DLD1 (cell line): ENCODE results near the gene RGSL1.

Source experiments
- in situ Hi-C: cut with HindIII; loops from 2 replicates; pipeline ENCODE4 v1.10.0; 2017; ENCODE audit warnings: low sequenced_read_pairs

Gene RGSL1

GRCh38 chr1:182444497-182444896 is 5.4 kb upstream of the RGSL1 start:
- in situ Hi-C loops = loop anchor here (10.0 kb wide), 1 partner anchor 340 kb away; the partner anchor contains the start of gene NPL

GRCh38 chr1:182446033-182446669 is 3.8 kb upstream of the RGSL1 start:
- in situ Hi-C loops = loop anchor here (10.0 kb wide), 1 partner anchor 339 kb away; the partner anchor contains the start of gene NPL

- in situ Hi-C loops = loop anchor here (10.0 kb wide), 1 partner anchor 338 kb away; the partner anchor contains the start of gene NPL
Observed at GRCh38 chr1:182447124-182447523, 2.8 kb upstream of the RGSL1 start.

- in situ Hi-C loops = loop anchor here (10.0 kb wide), 1 partner anchor 337 kb away; the partner anchor contains the start of gene NPL
Observed at GRCh38 chr1:182447660-182448059, 2.3 kb upstream of the RGSL1 start.

- in situ Hi-C loops = no loop called here
Observed at GRCh38 chr1:182453631-182454030, 3.7 kb downstream of the RGSL1 start.

GRCh38 chr1:182457844-182458243 is 7.9 kb downstream of the RGSL1 start:
- in situ Hi-C loops = no loop called here

GRCh38 chr1:182459949-182460348 is 10.0 kb downstream of the RGSL1 start:
- in situ Hi-C loops = no loop called here

GRCh38 chr1:182460550-182460951 is 10.6 kb downstream of the RGSL1 start:
- in situ Hi-C loops = no loop called here

- in situ Hi-C loops = no loop called here
Observed at GRCh38 chr1:182473556-182473955, 23.6 kb downstream of the RGSL1 start.

- in situ Hi-C loops = no loop called here
Observed at GRCh38 chr1:182476625-182477024, 26.7 kb downstream of the RGSL1 start.

- in situ Hi-C loops = no loop called here
Observed at GRCh38 chr1:182478238-182478637, 28.3 kb downstream of the RGSL1 start.

- in situ Hi-C loops = no loop called here
Observed at GRCh38 chr1:182484067-182484466, 34.1 kb downstream of the RGSL1 start.

- in situ Hi-C loops = no loop called here
Observed at GRCh38 chr1:182484531-182485257, 34.7 kb downstream of the RGSL1 start.

GRCh38 chr1:182485861-182486260 is 35.9 kb downstream of the RGSL1 start:
- in situ Hi-C loops = no loop called here

GRCh38 chr1:182488803-182489202 is 38.9 kb downstream of the RGSL1 start:
- in situ Hi-C loops = no loop called here

GRCh38 chr1:182493063-182493462 is 43.1 kb downstream of the RGSL1 start:
- in situ Hi-C loops = no loop called here

GRCh38 chr1:182495002-182495401 is 45.1 kb downstream of the RGSL1 start:
- in situ Hi-C loops = no loop called here

- in situ Hi-C loops = no loop called here
Observed at GRCh38 chr1:182495693-182496092, 45.7 kb downstream of the RGSL1 start.

- in situ Hi-C loops = no loop called here
Observed at GRCh38 chr1:182507685-182508084, 57.7 kb downstream of the RGSL1 start.

GRCh38 chr1:182515556-182515955 is 65.6 kb downstream of the RGSL1 start:
- in situ Hi-C loops = no loop called here

- in situ Hi-C loops = no loop called here
Observed at GRCh38 chr1:182520736-182521135, 70.8 kb downstream of the RGSL1 start.

GRCh38 chr1:182525342-182525741 is 75.4 kb downstream of the RGSL1 start:
- in situ Hi-C loops = no loop called here
